Adrenal gland (tissue), 12 donors: Measurements from ENCODE around the gene DOK6. TPM values are rescaled to one million over a fixed set of nuclear protein-coding genes. Genes with fewer than 3 reads are reported as not detected.

Experiments used
- DNase-seq, 7 donors: peaks; one replicate each; pipeline ENCODE4 v3.0.0-alpha.2; 2019 to 2020
- H3K27ac ChIP-seq, 5 donors: fragments of 200-600 bp; sonication (generic) in 4 of 5; 1 replicate in 3 of 5; 2 replicates in 2 of 5; pipeline versions ENCODE4 v1.5.1 to v1.8.0; 2016 to 2020; ENCODE audit warnings: mild to moderate bottlenecking in 1 of 5
- H3K27me3 ChIP-seq: fragments of 200-600 bp; 2 replicates; pipeline ENCODE4 v1.8.0; 2021
- H3K36me3 ChIP-seq, 2 donors: fragments of 200-600 bp; replicated peaks in 1 of 2; 1 replicate in 1 of 2; 2 replicates in 1 of 2; pipeline versions ENCODE4 v1.5.1 to v1.8.0; 2018 to 2022
- H3K4me1 ChIP-seq, 2 donors: fragments of 200-600 bp; replicated peaks in 1 of 2; 1 replicate in 1 of 2; 2 replicates in 1 of 2; pipeline versions ENCODE4 v1.5.1 to v1.8.0; 2018 to 2021
- H3K4me3 ChIP-seq, 4 donors: fragments of 200-600 bp; sonication (generic) in 3 of 4; one replicate each; pipeline ENCODE4 v1.5.1; 2016 to 2018
- H3K9me3 ChIP-seq, 3 donors: fragments of 200-600 bp; sonication (generic) in 1 of 3; replicated peaks in 1 of 3; 1 replicate in 2 of 3; 2 replicates in 1 of 3; pipeline versions ENCODE4 v1.5.1 to v1.8.0; 2016 to 2021
- POLR2A ChIP-seq, 2 donors: fragments of 450-650 bp; IDR thresholded peaks; one replicate each; pipeline ENCODE4 v1.6.1; 2017; ENCODE audit warnings: antibody characterized with exemption in 2 of 2, mild to moderate bottlenecking in 2 of 2, moderate library complexity in 1 of 2
- WGBS, 4 donors: extraction: QIAGEN DNeasy Blood & Tissue Kit in 2 of 4; methylation state at CpG; one replicate each; pipeline versions ENCODE4 v1.1.5 to v1.1.7; 2013 to 2017; 5-methylcytosine and 5-hydroxymethylcytosine counted together
- intact Hi-C, 2 donors: fragments of 100-400 bp; cut with DNase I; formaldehyde crosslinking; loops; one replicate each; pipeline versions ENCODE4 v1.14.1 to v1.15.0; 2022 to 2023
- polyA plus RNA-seq, 3 donors: library from polyadenylated mRNA; stranded (reverse); fragments of 200-250 nt in 2 of 3; fragments of 350-450 nt in 1 of 3; fragmentation: Illumina TruSeq in 1 of 3; extraction: RNeasy Lipid Tissue Mini Kit (QIAGEN cat#74804) in 1 of 3; gene quantifications; one replicate each; pipeline ENCODE4 v1.2.3, GENCODE V29; 2013 to 2014
- total RNA-seq, 9 donors: library from RNA; depleted of rRNA in 4 of 9; stranded (reverse); fragments of >200 nt in 4 of 9; fragments of 120-200 nt in 1 of 9; fragmentation: NEBNext Ultra II Directional in 1 of 9; extraction: Animal tissue kit (Norgen Biotek cat#: 25700) in 1 of 9; gene quantifications; one replicate each; pipeline versions ENCODE4 v1.1.0 to v1.2.4, GENCODE V29; 2013 to 2023
- TF ChIP-seq, protein P1 (sequence below), 6 experiments: fragments of 450-650 bp in 4 of 6; fragments of 200-600 bp in 2 of 6; sonication (generic) in 1 of 6; IDR thresholded peaks; 1 replicate in 5 of 6; 2 replicates in 1 of 6; pipeline versions ENCODE4 v1.5.1 to v1.8.0; 2016 to 2021; ENCODE audit warnings: antibody characterized with exemption in 6 of 6, mild to moderate bottlenecking in 2 of 6, moderate library complexity in 1 of 6
- donor health status: healthy with polysubstance abuse.
- donor health status: Bipolar disorder and iron deficiency.
- donor health status: DM: yes; HTN: yes; CAD: no.
- donor health status: DM: no; HTN: no; CAD: no.
- donor health status: DM: no; HTN: no; CAD: no.
- donor health status: DM: yes; HTN: yes; CAD: no.

DOK6 gene
- total and polyA plus RNA-seq, 12 donors: 0.24 to 4.5 (median 0.76) TPM

DNA sequence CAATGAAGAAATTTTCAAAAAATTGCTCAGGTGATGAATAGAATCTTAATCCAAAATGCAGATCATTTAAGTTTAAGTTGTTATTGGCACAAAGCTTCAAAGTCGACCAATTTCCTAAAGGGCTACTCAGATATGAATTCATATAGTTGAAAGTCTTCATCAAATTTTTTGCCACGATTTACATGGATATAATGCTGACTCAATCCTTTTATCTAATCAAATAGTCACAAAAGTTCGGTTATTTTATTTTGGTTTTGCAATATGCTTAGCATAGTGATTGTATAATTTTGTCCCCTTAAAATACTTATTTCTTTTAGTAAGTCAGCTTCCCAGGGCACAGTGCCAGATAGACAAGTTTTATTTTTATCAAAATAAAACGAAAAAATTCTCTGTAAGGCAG is 319.7 kb downstream of the DOK6 start:
- WGBS, 4 donors: 61 to 70% (median 65%) methylated on average over 4 of the region's 4 CpGs
- Histone ChIP-seq H3K4me3 (no peak overlapping the region), H3K9me3 (peaks cover 0 to 10% (median 4%) of the 10 kb centered on the region in 3 donors), H3K27ac (no peak overlapping the region), H3K36me3 (no peaks in the 10 kb centered on the region), H3K27me3 (no peaks in the 10 kb centered on the region), H3K4me1 (no peaks in the 10 kb centered on the region)
- DNase-seq: no peak
- no peak for TF ChIP-seq POLR2A (IDR thresholded peaks at IDR 0.05)
- TF ChIP-seq, protein P1, sequence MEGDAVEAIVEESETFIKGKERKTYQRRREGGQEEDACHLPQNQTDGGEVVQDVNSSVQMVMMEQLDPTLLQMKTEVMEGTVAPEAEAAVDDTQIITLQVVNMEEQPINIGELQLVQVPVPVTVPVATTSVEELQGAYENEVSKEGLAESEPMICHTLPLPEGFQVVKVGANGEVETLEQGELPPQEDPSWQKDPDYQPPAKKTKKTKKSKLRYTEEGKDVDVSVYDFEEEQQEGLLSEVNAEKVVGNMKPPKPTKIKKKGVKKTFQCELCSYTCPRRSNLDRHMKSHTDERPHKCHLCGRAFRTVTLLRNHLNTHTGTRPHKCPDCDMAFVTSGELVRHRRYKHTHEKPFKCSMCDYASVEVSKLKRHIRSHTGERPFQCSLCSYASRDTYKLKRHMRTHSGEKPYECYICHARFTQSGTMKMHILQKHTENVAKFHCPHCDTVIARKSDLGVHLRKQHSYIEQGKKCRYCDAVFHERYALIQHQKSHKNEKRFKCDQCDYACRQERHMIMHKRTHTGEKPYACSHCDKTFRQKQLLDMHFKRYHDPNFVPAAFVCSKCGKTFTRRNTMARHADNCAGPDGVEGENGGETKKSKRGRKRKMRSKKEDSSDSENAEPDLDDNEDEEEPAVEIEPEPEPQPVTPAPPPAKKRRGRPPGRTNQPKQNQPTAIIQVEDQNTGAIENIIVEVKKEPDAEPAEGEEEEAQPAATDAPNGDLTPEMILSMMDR (IDR thresholded peaks at IDR 0.05): no peak
- intact Hi-C loops: loop anchor here in 1 of 2 donors (10.0 kb wide), 1 partner anchor 56 kb away; no protein-coding TSS in a partner anchor

DNA sequence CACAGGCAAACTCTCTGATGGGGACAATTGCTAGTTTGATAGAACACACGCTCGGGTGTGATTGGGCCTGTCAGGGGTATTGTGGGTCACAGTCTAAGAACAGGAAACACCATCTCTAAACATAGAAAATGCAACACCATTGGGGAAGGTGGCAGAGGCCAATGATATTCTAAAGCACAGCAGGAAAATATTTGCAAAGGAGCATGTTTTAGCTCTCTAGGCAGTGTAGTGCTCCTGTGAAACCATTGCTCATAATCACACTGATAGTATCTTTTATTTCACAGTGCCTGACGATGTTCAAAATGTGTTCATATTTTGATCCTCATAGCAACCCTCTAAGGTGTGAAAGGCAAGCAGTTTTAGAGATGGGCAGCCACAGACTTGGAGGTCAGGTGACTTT is 322.7 kb downstream of the DOK6 start:
- 61 to 77% (median 69%) methylated on average over 3 of the region's 3 CpGs for WGBS, 4 donors
- Histone ChIP-seq H3K27ac (no peak overlapping the region), H3K27me3 (no peaks in the 10 kb centered on the region), H3K4me1 (no peaks in the 10 kb centered on the region), H3K9me3 (peaks cover 0 to 10% (median 0%) of the 10 kb centered on the region in 3 donors), H3K4me3 (no peak overlapping the region), H3K36me3 (no peaks in the 10 kb centered on the region)
- TF ChIP-seq, protein P1 (IDR thresholded peaks at IDR 0.05): no peak
- no peak for TF ChIP-seq POLR2A (IDR thresholded peaks at IDR 0.05)
- intact Hi-C loops: loop anchor here in 1 of 2 donors (10.0 kb wide), 1 partner anchor 59 kb away; no protein-coding TSS in a partner anchor
- DNase-seq: no peak

DNA sequence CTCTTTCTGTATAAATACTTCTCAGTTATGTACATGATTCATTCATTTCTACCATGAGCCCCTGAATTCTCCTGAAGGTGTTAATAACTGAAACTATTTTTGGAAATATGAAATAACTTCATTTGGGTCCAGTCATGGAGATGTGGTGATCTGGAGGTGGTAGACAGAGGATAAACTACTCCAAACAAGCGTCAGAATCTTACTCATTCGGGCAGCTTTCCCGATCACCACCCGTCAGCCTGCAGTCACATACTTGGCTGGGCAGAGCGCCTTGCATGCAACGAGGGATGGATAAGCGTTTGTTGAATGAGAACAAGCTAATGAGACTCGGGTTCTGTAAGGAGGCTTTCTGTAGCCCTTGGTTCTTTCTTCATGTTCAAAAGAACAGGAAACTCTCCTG is 324.3 kb downstream of the DOK6 start:
- Histone ChIP-seq H3K9me3 (no peaks in the 10 kb centered on the region), H3K4me1 (no peaks in the 10 kb centered on the region), H3K27ac (no peak overlapping the region), H3K4me3 (no peak overlapping the region), H3K27me3 (no peaks in the 10 kb centered on the region), H3K36me3 (no peaks in the 10 kb centered on the region)
- no peak for DNase-seq
- TF ChIP-seq POLR2A (IDR thresholded peaks at IDR 0.05): no peak
- TF ChIP-seq, protein P1 (IDR thresholded peaks at IDR 0.05): no peak
- 84 to 94% (median 86%) methylated on average over 8 of the region's 8 CpGs for WGBS, 4 donors
- intact Hi-C loops: loop anchor here in 1 of 2 donors (10.0 kb wide), 1 partner anchor 60 kb away; no protein-coding TSS in a partner anchor

DNA sequence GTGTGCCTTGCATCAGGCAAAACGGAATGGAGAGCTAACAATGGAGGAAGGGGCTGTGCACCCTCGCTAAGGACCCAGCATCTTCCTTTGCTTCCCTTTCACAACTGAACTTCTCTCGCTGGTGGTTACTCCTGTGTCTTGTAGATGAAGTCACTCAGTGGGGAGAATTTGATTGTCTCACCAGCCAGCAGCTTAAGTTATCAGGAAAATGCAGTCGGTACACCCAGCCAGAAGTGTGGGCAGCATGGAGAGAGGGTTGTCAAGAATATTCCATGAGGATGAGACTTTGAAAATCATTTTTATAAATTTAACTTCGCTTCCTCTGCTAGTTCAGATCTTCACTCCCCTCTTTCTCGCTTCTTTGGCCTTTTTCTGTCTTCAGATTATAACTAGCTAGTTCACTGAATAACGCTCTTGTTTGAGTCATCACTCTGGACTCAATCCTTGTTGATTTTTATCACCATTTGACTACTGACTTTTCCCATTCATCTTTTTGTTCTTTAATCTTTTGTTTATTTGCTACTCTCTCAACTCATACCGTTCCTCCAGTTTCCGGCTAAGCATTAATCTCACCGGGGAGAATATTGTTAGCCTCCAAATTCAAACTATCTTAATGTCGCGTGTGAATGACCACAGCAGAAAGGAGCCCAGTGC is 325.3 kb downstream of the DOK6 start:
- Histone ChIP-seq H3K36me3 (no peaks in the 10 kb centered on the region), H3K4me3 (no peak overlapping the region), H3K9me3 (no peaks in the 10 kb centered on the region), H3K27me3 (no peaks in the 10 kb centered on the region), H3K4me1 (no peaks in the 10 kb centered on the region), H3K27ac (no peak overlapping the region)
- intact Hi-C loops: loop anchor here in 1 of 2 donors (10.0 kb wide), 1 partner anchor 61 kb away; no protein-coding TSS in a partner anchor
- WGBS, 4 donors: 80 to 85% (median 83%) methylated on average over 12 of the region's 12 CpGs
- TF ChIP-seq POLR2A (IDR thresholded peaks at IDR 0.05): no peak
- TF ChIP-seq, protein P1 (IDR thresholded peaks at IDR 0.05): no peak
- DNase-seq: no peak
